GM18861 (cell line): ENCODE measurements around the gene LOXL3.
"Not testable (repeated sequence)": the region's sequence is repeated elsewhere in the genome, so short reads cannot be mapped to it uniquely, and the experiment has no call there.

Experiments used
- ATAC-seq: cut with Tn5 transposase; IDR thresholded peaks from one replicate; pipeline ENCODE4 v1.9.1; 2021; ENCODE audit not compliant: unreplicated experiment

Gene LOXL3

GRCh38 chr2:74496997-74497776 is 56.6 kb downstream of the LOXL3 start:
- no peak for ATAC-seq

GRCh38 chr2:74495440-74495839 is 58.3 kb downstream of the LOXL3 start:
- no peak for ATAC-seq

- no peak for ATAC-seq
Measured at GRCh38 chr2:74493546-74493945, 60.2 kb downstream of the LOXL3 start.

- no peak for ATAC-seq
Measured at GRCh38 chr2:74491648-74492544, 61.8 kb downstream of the LOXL3 start.

- no peak for ATAC-seq
Measured at GRCh38 chr2:74489906-74490305, 63.8 kb downstream of the LOXL3 start.

- no peak for ATAC-seq
Measured at GRCh38 chr2:74488643-74489481, 64.9 kb downstream of the LOXL3 start.

GRCh38 chr2:74486141-74486540 is 67.6 kb downstream of the LOXL3 start:
- ATAC-seq: no peak

- ATAC-seq: not testable (repeated sequence)
Measured at GRCh38 chr2:74483675-74484164, 70.0 kb downstream of the LOXL3 start.

- ATAC-seq: peak; percentile 73
Measured at GRCh38 chr2:74482801-74483674, 70.7 kb downstream of the LOXL3 start, which contains the start of the genes CCDC142 and TTC31. Gene CCDC142 (minus strand): TSS chr2:74482998. CDS start chr2:74482837, 161 bp downstream. Gene TTC31 (plus strand): TSS chr2:74483081. CDS start chr2:74483096, 15 bp downstream.
